HG03196 (cell line): ENCODE results near the gene ATP6V0D1.

ENCODE experiments used
- ATAC-seq: cut with Tn5 transposase; IDR thresholded peaks from one replicate; pipeline ENCODE4 v1.9.1; 2021; ENCODE audit not compliant: unreplicated experiment

ATP6V0D1 gene

GRCh38 chr16:67409631-67410030 is 71.3 kb downstream of the ATP6V0D1 start:
- no peak for ATAC-seq

GRCh38 chr16:67407788-67408452 is 73.0 kb downstream of the ATP6V0D1 start:
- ATAC-seq, result no peak

DNA sequence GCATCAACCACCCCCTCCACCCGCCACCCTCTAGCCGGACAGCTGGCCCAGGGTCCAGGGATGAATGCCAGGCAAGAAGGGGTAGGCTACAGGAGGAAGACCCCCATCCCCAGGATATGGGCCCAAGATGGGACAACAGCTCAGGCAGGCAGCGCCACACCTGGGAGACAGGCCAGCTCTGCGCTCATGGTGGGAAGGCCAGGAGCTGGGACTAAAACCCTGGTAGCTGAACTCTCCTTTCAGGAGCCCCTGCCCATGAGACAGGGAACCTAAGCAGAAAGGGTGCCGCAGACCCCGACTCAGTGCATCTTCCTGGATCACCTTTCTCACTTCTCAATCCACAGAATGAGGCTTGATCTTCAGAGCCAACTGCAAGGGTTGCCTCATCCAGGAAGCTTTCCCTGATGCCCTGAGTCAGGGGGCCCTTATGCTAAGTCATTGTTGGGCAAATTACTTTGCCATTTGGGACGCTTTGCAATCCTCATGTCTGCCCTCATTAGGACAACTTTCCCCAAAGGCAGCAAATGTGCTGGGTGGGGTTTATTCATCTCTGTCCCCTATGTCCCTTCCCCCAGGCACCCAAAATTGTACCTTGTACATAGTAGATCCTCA is 73.7 kb downstream of the ATP6V0D1 start:
- ATAC-seq, result no peak

- ATAC-seq, result no peak
These were observed 74.6 kb downstream of the ATP6V0D1 start for GRCh38 chr16:67406111-67406971.

DNA sequence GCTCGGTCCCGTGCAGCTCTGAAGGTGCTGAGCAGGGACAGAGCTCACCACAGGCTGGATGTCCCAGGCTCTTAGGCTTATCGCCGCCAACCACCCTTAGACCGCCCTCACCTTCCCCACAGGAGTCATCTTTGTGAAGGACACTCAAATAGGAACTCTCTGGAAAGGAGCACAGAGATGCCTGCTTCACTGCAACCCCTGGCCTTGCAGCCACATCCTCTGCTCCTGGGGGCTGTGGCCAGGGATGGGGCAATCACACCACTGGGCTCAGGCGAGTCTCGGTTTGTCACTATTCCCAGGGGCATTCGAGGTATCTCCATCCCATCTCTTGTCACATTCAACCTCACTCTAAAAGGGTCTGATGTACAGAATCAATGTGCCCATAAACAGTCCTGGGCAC is 75.6 kb downstream of the ATP6V0D1 start:
- ATAC-seq, result no peak

DNA sequence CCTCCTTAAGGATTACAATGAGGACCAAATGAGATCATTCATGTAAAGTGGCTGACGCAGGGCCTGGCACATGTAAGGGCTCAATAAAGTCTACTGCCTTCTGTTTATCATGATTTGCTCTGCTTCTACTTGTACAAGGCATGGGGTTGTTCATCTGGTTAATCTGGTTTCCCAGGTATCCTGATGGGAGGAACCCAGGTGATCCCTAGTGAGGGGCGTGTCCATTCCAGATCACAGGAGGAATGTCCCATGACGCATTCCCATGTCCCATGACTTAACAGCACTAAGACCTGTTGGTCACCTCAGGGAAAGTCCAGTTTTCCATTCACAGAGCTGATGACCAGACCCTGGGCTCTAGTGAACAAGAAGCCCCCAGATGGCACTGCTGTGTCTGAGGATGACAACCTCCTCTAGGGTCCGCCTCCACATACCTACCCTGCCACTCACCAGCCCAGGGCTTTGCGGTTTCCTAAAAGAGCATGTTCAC is 76.2 kb downstream of the ATP6V0D1 start:
- ATAC-seq, result no peak

DNA sequence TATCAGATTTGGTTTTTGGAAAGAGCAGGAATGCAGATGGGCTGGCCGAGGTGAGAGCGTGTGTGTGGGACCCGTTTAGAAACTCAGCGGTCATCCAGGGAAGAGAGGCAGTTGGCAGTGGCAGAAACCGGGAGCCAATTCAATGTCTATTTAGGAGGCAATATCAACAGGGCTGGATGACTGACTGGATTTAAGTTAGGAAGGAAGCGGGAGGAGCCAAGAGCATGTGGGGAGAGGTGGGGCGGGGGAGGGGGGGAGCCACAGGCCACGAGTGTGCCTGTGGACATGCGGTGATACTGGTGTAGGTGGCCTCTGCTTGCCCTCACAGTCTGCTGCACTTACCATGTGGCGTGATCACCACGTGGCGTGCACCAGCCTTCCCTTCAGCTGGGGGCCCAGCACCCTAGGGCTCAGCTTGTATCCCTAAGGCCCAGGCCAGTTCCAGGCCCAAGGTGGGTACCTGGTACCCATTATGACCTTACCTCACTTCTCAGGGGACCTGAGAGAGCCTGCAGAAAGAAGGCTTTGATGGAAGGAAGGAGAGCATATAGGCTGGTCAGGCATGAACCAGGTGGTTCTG is 76.9 kb downstream of the ATP6V0D1 start:
- ATAC-seq, result no peak

GRCh38 chr16:67400901-67401300 is 80.1 kb downstream of the ATP6V0D1 start:
- no peak for ATAC-seq

DNA sequence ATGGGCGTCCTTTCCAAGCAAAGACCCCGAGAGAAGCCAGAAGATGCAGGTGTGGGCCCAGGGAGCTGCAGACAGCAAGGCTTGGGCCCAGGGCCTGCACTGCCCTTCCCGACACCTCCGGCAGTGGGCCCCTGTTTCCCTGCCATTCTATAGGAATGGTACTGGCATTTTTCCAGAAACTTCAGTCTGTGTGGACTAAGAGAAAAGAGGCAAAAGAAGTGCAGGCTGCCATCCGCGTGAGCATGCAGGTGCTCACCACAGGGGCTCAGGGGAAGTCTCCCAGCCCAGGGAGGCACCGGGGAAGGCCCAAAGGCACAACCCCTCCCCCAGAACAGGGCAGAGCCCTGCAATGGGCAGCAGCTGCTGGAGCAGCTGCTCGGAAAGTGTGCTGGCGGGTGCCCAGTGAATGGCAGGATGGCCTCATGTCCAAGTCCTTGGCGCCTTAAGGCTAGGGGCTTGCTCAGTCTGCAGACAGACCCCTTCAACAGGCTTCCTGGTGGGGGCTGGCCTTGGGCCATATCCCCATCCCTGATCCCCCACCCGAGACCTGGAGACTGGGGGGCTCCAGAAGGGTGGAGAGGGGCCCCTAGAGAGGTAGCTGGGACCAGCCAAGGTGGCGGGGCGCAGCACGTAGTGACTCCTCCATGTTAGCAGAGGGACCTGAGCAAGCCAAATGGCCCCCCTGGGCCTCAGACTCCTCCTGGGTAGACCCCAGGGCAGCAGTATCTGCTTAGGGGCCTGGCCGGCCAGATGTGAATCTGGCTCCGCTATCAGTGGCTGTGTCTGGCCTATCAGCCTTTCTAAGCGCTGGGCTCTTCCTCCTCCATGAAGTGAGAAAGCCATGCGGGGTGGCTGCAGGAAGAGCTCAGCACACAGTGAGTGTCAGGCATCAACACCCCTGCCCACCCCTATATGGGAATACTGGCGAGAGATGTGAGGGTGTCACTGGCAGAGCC is 80.9 kb downstream of the ATP6V0D1 start:
- ATAC-seq, result no peak

- no peak for ATAC-seq
These were observed 81.7 kb downstream of the ATP6V0D1 start for GRCh38 chr16:67399218-67399733.

GRCh38 chr16:67398546-67399217 is 82.3 kb downstream of the ATP6V0D1 start:
- ATAC-seq, result no peak

- no peak for ATAC-seq
These were observed 83.0 kb downstream of the ATP6V0D1 start for GRCh38 chr16:67397812-67398545.

GRCh38 chr16:67397036-67397801 is 83.7 kb downstream of the ATP6V0D1 start:
- no peak for ATAC-seq

- ATAC-seq, result no peak
These were observed 84.6 kb downstream of the ATP6V0D1 start for GRCh38 chr16:67396159-67397035.

GRCh38 chr16:67395458-67396158 is 85.3 kb downstream of the ATP6V0D1 start:
- no peak for ATAC-seq

GRCh38 chr16:67395105-67395457 is 85.9 kb downstream of the ATP6V0D1 start:
- ATAC-seq, result no peak
